HepG2 (cell line): Measurements from ENCODE around the gene TNNI3K. TPM values are rescaled to one million over a fixed set of nuclear protein-coding genes. Genes with fewer than 3 reads are reported as not detected.

Experiments used
- ATAC-seq: fragments of 200-7000 bp; cut with Tn5 transposase; 3 replicates; pipeline ENCODE4 v1.9.1; 2020; ENCODE audit warnings: mild to moderate bottlenecking, moderate library complexity
- BruUV-seq: library from RNA; stranded (reverse); fragments of 400-500 nt; replicated peaks from 2 replicates; lab custom pipeline; 2021; lab: Mats Ljungman, UMichigan
- CTCF ChIA-PET: fragments of 300-600 bp; formaldehyde crosslinking; extraction: SDS; loops from one replicate; lab custom pipeline; 2021; ENCODE audit warnings: low total read pairs, inconsistent platforms, low intra/inter-chr PET ratio; lab: Yijun Ruan, JAX
- POLR2A ChIA-PET: fragments of 350-600 bp; sonication (Branson Sonifier 250); formaldehyde crosslinking; loops from one replicate; lab custom pipeline; 2020; ENCODE audit warnings: antibody characterized with exemption, inconsistent platforms; lab: Yijun Ruan, JAX
- DNase-seq: peaks from one replicate; pipeline ENCODE4 v3.0.0-alpha.2; 2015; ENCODE audit warnings: low spot score
- FAIRE-seq: peaks from 3 replicates; lab custom pipeline; 2011; peaks lifted over from hg19 to GRCh38; lab: Jason Lieb, UNC
- H2AFZ ChIP-seq: one replicate; pipeline ENCODE4 v1.6.1; 2011; ENCODE audit warnings: low read length, inconsistent platforms
- H3K27ac ChIP-seq: fragments of 300-600 bp; 3 replicates; pipeline ENCODE4 v1.8.0; 2011; ENCODE audit warnings: mixed run types, mild to moderate bottlenecking, mixed read lengths, low read length, inconsistent platforms; ENCODE audit not compliant: insufficient read depth; ENCODE audit errors: extremely low read length
- H3K27me3 ChIP-seq, 2 experiments: fragments of 200-600 bp in 1 of 2; 2 replicates in 1 of 2; 3 replicates in 1 of 2; pipeline versions ENCODE4 v1.6.0 to v1.8.0; 2011; ENCODE audit warnings: low read length in 2 of 2, mild to moderate bottlenecking in 2 of 2, moderate library complexity in 2 of 2, inconsistent platforms in 1 of 2; ENCODE audit not compliant: insufficient read depth in 2 of 2, control insufficient read depth in 1 of 2
- H3K36me3 ChIP-seq, 2 experiments: fragments of 200-600 bp in 1 of 2; replicated peaks in 1 of 2; 2 replicates in 1 of 2; 3 replicates in 1 of 2; pipeline versions ENCODE4 v1.5.1 to v1.8.0; 2011; ENCODE audit warnings: low read length in 2 of 2, inconsistent platforms in 1 of 2; ENCODE audit not compliant: insufficient read depth in 2 of 2, control insufficient read depth in 1 of 2
- H3K4me1 ChIP-seq: 2 replicates; pipeline ENCODE4 v1.5.1; 2012; ENCODE audit warnings: low read length, inconsistent platforms; ENCODE audit not compliant: insufficient read depth
- H3K4me2 ChIP-seq: 2 replicates; pipeline ENCODE4 v1.6.0; 2011; ENCODE audit warnings: low read depth, low read length, inconsistent platforms
- H3K4me3 ChIP-seq, 3 experiments: fragments of 200-600 bp in 1 of 3; sonication (generic), shearing (Covaris generic) in 1 of 3; replicated peaks in 1 of 3; 2 replicates each; pipeline ENCODE4 v1.5.1; 2011 to 2016; ENCODE audit warnings: low read length in 3 of 3, inconsistent platforms in 2 of 3, low read depth in 2 of 3, mild to moderate bottlenecking in 2 of 3, control low read depth in 1 of 3, mixed read lengths in 1 of 3; ENCODE audit not compliant: insufficient read depth in 1 of 3
- H3K79me2 ChIP-seq: one replicate; pipeline ENCODE4 v1.6.1; 2011; ENCODE audit warnings: low read length, inconsistent platforms; ENCODE audit not compliant: insufficient read depth
- H3K9ac ChIP-seq: 2 replicates; pipeline ENCODE4 v1.6.0; 2011; ENCODE audit warnings: mild to moderate bottlenecking, low read depth, low read length, inconsistent platforms; ENCODE audit not compliant: insufficient read depth
- H3K9me3 ChIP-seq: 2 replicates; pipeline ENCODE4 v1.5.1; 2012; ENCODE audit warnings: mild to moderate bottlenecking, low read length
- H4K20me1 ChIP-seq: 2 replicates; pipeline ENCODE4 v1.6.0; 2011; ENCODE audit warnings: inconsistent platforms, mild to moderate bottlenecking, low read length, moderate library complexity; ENCODE audit not compliant: insufficient read depth
- FOSL1 ChIP-seq: sonication (generic); formaldehyde crosslinking; IDR thresholded peaks from 2 replicates; pipeline ENCODE4 v1.9.0; 2021; ENCODE audit warnings: missing genetic modification reagents, borderline replicate concordance
- PPARG ChIP-seq: conservative IDR thresholded peaks from 2 replicates; pipeline ENCODE4 v1.6.1; 2016; ENCODE audit warnings: missing biosample characterization, missing genetic modification reagents
- ZNF484 ChIP-seq: sonication (generic); formaldehyde crosslinking; IDR thresholded peaks from 2 replicates; pipeline ENCODE4 v1.5.1; 2020; ENCODE audit warnings: mild to moderate bottlenecking, low read depth, missing genetic modification reagents, borderline replicate concordance
- WGBS: methylation state at CpG from one replicate; pipeline ENCODE4 v1.1.6; 2017; ENCODE audit warnings: low lambda C conversion rate; 5-methylcytosine and 5-hydroxymethylcytosine counted together
- in situ Hi-C: cut with HindIII; loops from 2 replicates; pipeline ENCODE4 v1.10.0; 2017; ENCODE audit warnings: low pct_unique_long_range_greater_than_20kb; ENCODE audit not compliant: extremely low pct_ligation_motif_present
- intact Hi-C: fragments of 100-400 bp; cut with micrococcal nuclease; formaldehyde crosslinking; loops from one replicate; pipeline ENCODE4 v1.10.0; 2022; ENCODE audit not compliant: unreplicated experiment
- polyA plus RNA-seq, 8 experiments: library from polyadenylated mRNA; depleted of rRNA in 3 of 8; stranded (reverse) in 7 of 8; unstranded in 1 of 8; fragments of >200 nt; fragmentation: Illumina TruSeq in 4 of 8; extraction: Trizol in 4 of 8; gene quantifications; 2 replicates each; pipeline versions ENCODE4 v1.2.1 to v1.2.3, GENCODE V29; 2011 to 2016; ENCODE audit warnings: low read depth in 4 of 8, missing spikeins in 1 of 8, mixed read lengths in 1 of 8; ENCODE audit not compliant: insufficient read depth in 1 of 8
- total RNA-seq, 5 experiments: library from RNA; depleted of rRNA; stranded (reverse); fragments of >200 nt; fragmentation: Illumina TruSeq; extraction: Trizol; gene quantifications; 2 replicates each; pipeline ENCODE4 v1.2.3, GENCODE V29; 2016; ENCODE audit warnings: low read depth in 1 of 5

TNNI3K gene
- total and polyA plus RNA-seq, 2 of the 13 experiments (the other 11 are each of a cell fraction or from before 2014, with no cell fraction given), result 1.1 TPM; not detected in 1

- Histone ChIP-seq H3K9me3 (no peaks in the 10 kb centered on the region), H3K27ac (no peak overlapping the region), H2AFZ (no peak overlapping the region), H3K9ac (no peak overlapping the region), H3K4me3 (no peak overlapping the region), H3K4me1 (no peaks in the 10 kb centered on the region), H3K79me2 (no peaks in the 10 kb centered on the region), H3K36me3 (no peaks in the 10 kb centered on the region), H3K27me3 (no peaks in the 10 kb centered on the region), H3K4me2 (no peak overlapping the region), H4K20me1 (no peaks in the 10 kb centered on the region)
- ChIA-PET POLR2A (no interaction called here), CTCF (no interaction called here)
- intact Hi-C loops, result no loop called here
- FAIRE-seq (no peak), DNase-seq (no peak), ATAC-seq (no peak)
- no TSS peak for BruUV-seq
- 11% methylated on average over 3 of the region's 3 CpGs for WGBS
- TF ChIP-seq FOSL1 (CRISPR knock-in tag), result no peak
- in situ Hi-C loops, result no loop called here
Measured at GRCh38 chr1:74266001-74266400, 30.8 kb downstream of the TNNI3K start.

- DNase-seq, result no peak
- BruUV-seq, result no TSS peak
- H3K27me3 ChIP-seq, result no peaks in the 10 kb centered on the region
- no peak overlapping the region for H2AFZ ChIP-seq
- H4K20me1 ChIP-seq, result no peaks in the 10 kb centered on the region
- 0 out of 3 replicates have a peak, but pooled peaks have one; percentile 25 for ATAC-seq
- FAIRE-seq, result no peak
- no peaks in the 10 kb centered on the region for H3K79me2 ChIP-seq
- H3K4me1 ChIP-seq, result no peaks in the 10 kb centered on the region
- TF ChIP-seq ZNF484 (no peak), PPARG (CRISPR knock-in tag) (no peak)
- TF ChIP-seq, all 625 proteins: peak for 0
- Histone ChIP-seq H3K4me2 (no peak overlapping the region), H3K4me3 (no peak overlapping the region), H3K9me3 (peaks cover 3% of the 10 kb centered on the region; the same call in 1 of the 2 replicates), H3K27ac (no peak overlapping the region), H3K9ac (no peak overlapping the region), H3K36me3 (no peaks in the 10 kb centered on the region)
- intact Hi-C loops (no loop called here), in situ Hi-C loops (no loop called here)
- POLR2A ChIA-PET, result no interaction called here
- WGBS, result 5% methylated on average over 2 of the region's 2 CpGs
- CTCF ChIA-PET, result no interaction called here
Measured at GRCh38 chr1:74271503-74271902, 36.3 kb downstream of the TNNI3K start.
